Panc1 (cell line): Measurements from ENCODE around the gene SIGMAR1.

Source experiments
- CTCF ChIP-seq: fragments of 450-650 bp; IDR thresholded peaks from 2 replicates; pipeline ENCODE4 v1.5.1; 2017; ENCODE audit warnings: mild to moderate bottlenecking
- POLR2AphosphoS5 ChIP-seq: IDR thresholded peaks from 2 replicates; pipeline ENCODE4 v1.6.1; 2012; ENCODE audit warnings: mild to moderate bottlenecking, low read depth, low read length, moderate library complexity
- REST ChIP-seq, 2 experiments: IDR thresholded peaks; 2 replicates each; pipeline ENCODE4 v1.6.1; 2011 to 2012; ENCODE audit warnings: low read depth in 2 of 2, control low read depth in 1 of 2, low read length in 1 of 2, mild to moderate bottlenecking in 1 of 2, moderate library complexity in 1 of 2; ENCODE audit not compliant: insufficient read depth in 1 of 2
- SIN3A ChIP-seq: IDR thresholded peaks from 2 replicates; pipeline ENCODE4 v1.6.1; 2012; ENCODE audit warnings: low read depth, mild to moderate bottlenecking, low read length, moderate library complexity, borderline replicate concordance; ENCODE audit not compliant: insufficient read depth
- TCF7L2 ChIP-seq: IDR thresholded peaks from 2 replicates; pipeline ENCODE4 v1.6.1; 2011; ENCODE audit warnings: mild to moderate bottlenecking, low read depth, low read length, inconsistent platforms

- TF ChIP-seq CTCF (no peak), POLR2AphosphoS5 (no peak), REST (IDR thresholded peaks at IDR 0.05; ENCODE audit: insufficient read depth in 1 of 2, low read depth in 2 of 2, low read length in 1 of 2) (no peak), TCF7L2 (no peak), SIN3A (no peak)
These were observed 43.4 kb downstream of the SIGMAR1 start for GRCh38 chr9:34594177-34594576.
